IMR-90 (cell line): Measurements from ENCODE around the gene GAL3ST1.

ENCODE experiments used
- POLR2A ChIP-seq: IDR thresholded peaks from 2 replicates; pipeline ENCODE4 v1.6.1; 2012; ENCODE audit warnings: mild to moderate bottlenecking, low read depth, low read length
- TF ChIP-seq, protein P1 (sequence below): fragments of 150-350 bp; IDR thresholded peaks from 2 replicates; pipeline ENCODE4 v1.6.1; 2017; ENCODE audit warnings: mild to moderate bottlenecking, antibody characterized with exemption, low read length, low read depth
- TF ChIP-seq, protein P2 (sequence below): fragments of 150-350 bp; IDR thresholded peaks from 2 replicates; pipeline ENCODE4 v1.6.1; 2016; ENCODE audit warnings: low read depth, mild to moderate bottlenecking, low read length, moderate library complexity, borderline replicate concordance

DNA sequence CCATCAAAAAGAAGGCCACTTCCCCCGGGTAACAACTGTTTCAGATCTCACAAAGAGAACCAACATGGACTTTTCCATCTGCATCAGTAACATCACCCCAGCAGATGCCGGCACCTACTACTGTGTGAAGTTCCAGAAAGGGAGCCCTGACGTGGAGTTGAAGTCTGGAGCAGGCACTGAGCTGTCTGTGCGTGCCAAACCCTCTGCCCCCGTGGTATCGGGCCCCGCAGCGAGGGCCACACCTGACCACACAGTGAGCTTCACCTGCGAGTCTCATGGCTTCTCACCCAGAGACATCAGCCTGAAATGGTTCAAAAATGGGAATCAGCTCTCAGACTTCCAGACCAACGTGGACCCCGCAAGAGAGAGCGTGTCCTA, 31.7 kb downstream of the GAL3ST1 start:
- no peak for TF ChIP-seq POLR2A
- TF ChIP-seq, protein P1, sequence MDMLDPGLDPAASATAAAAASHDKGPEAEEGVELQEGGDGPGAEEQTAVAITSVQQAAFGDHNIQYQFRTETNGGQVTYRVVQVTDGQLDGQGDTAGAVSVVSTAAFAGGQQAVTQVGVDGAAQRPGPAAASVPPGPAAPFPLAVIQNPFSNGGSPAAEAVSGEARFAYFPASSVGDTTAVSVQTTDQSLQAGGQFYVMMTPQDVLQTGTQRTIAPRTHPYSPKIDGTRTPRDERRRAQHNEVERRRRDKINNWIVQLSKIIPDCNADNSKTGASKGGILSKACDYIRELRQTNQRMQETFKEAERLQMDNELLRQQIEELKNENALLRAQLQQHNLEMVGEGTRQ, result no peak
- TF ChIP-seq, protein P2, sequence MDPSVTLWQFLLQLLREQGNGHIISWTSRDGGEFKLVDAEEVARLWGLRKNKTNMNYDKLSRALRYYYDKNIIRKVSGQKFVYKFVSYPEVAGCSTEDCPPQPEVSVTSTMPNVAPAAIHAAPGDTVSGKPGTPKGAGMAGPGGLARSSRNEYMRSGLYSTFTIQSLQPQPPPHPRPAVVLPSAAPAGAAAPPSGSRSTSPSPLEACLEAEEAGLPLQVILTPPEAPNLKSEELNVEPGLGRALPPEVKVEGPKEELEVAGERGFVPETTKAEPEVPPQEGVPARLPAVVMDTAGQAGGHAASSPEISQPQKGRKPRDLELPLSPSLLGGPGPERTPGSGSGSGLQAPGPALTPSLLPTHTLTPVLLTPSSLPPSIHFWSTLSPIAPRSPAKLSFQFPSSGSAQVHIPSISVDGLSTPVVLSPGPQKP, result no peak
